SH-SY5Y (cell line): Measurements from ENCODE around the gene ZNF530.

Source experiments
- GATA2 ChIP-seq: IDR thresholded peaks from 2 replicates; pipeline ENCODE4 v1.6.1; 2011; ENCODE audit warnings: mild to moderate bottlenecking, low read depth, low read length
- GATA3 ChIP-seq: IDR thresholded peaks from 2 replicates; pipeline ENCODE4 v1.6.1; 2011; ENCODE audit warnings: low read depth, mild to moderate bottlenecking, low read length, moderate library complexity

GRCh38 chr19:57606931-57607330 lies 7.2 kb downstream of the ZNF530 start:
- TF ChIP-seq GATA3 (no peak), GATA2 (no peak)
